ENCODE results near the gene SLC2A4RG.

The SLC2A4RG gene, protein sequence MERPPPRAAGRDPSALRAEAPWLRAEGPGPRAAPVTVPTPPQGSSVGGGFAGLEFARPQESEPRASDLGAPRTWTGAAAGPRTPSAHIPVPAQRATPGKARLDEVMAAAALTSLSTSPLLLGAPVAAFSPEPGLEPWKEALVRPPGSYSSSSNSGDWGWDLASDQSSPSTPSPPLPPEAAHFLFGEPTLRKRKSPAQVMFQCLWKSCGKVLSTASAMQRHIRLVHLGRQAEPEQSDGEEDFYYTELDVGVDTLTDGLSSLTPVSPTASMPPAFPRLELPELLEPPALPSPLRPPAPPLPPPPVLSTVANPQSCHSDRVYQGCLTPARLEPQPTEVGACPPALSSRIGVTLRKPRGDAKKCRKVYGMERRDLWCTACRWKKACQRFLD

DNA sequence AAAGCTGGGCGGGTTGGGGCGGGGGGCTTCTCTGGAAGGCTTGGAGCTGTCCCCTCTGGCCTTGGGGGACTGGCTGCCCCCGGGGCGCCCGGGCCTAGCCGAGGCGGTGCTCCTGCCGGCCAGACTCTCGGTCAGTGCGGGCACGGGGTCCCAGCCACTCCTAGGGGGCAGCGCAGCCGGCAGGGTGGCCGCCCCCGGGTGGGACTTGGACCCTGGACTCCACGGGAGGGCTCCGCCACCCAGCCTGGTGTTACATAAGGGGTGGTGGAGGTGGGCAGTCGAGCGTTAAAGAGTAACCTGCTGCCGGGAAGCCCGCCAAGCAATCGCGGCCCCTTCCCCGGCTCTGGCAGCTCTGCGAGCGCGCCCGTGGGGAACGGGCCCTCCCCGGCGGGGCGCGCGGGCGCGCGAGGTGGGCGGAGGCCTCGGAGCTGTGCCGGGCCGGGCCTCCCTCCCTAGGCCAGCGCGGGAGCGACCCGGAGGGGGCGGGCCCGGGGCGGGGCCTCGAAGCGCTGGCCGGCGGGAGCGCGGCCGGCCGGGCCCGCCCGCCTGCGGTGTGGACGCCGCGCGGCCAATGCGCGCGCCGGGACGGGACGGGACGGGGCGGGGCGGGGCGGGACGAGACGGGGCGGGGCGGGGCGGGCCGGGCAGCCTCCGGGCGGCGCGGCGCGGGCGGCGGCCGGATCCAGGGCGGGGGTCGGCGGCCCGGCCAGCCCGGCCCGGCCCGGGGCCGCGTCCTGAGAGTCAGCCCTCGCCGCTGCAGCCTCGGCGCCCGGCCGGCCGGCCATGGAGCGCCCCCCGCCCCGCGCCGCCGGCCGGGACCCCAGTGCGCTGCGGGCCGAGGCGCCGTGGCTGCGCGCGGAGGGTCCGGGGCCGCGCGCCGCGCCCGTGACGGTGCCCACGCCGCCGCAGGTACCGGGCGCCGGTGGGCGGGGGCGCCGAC, at the start of gene SLC2A4RG:
SLC2A4RG (plus strand) TSS at position 647 of the 940 bp plus-strand sequence; CDS start at position 784, 137 bp downstream.
- H3K4me2 ChIP-seq: peak within 1 kb of the TSS; percentile 96 to 100 (median 99)
- H3K27me3 ChIP-seq: peaks cover 0 to 27% (median 0%) of the 10 kb centered on the region in 11 experiments; a peak in 7 of 22 replicates
- peaks cover 54 to 74% (median 66%) of the 10 kb centered on the region in 10 experiments for H3K4me1 ChIP-seq
- H3K9me3 ChIP-seq (replicated peaks in 1 of 11): no peaks in the 10 kb centered on the region
- no peak for TF ChIP-seq Cebpa-rat (IDR thresholded peaks at IDR 0.05)
- H3K4me3 ChIP-seq: peak within 1 kb of the TSS; percentile 67 to 85 (median 74)
- H3K36me3 ChIP-seq: peaks cover 19 to 42% (median 31%) of the 10 kb centered on the region in 11 experiments
- peaks cover 39 to 67% (median 51%) of the 10 kb centered on the region in 11 experiments for H4K20me1 ChIP-seq
- peak within 1 kb of the TSS in 10 of 11 experiments; percentile 57 to 85 (median 80); a peak in 20 of 22 replicates for H3K27ac ChIP-seq
- peak within 1 kb of the TSS; percentile 71 to 90 (median 81) for H3K9ac ChIP-seq

DNA sequence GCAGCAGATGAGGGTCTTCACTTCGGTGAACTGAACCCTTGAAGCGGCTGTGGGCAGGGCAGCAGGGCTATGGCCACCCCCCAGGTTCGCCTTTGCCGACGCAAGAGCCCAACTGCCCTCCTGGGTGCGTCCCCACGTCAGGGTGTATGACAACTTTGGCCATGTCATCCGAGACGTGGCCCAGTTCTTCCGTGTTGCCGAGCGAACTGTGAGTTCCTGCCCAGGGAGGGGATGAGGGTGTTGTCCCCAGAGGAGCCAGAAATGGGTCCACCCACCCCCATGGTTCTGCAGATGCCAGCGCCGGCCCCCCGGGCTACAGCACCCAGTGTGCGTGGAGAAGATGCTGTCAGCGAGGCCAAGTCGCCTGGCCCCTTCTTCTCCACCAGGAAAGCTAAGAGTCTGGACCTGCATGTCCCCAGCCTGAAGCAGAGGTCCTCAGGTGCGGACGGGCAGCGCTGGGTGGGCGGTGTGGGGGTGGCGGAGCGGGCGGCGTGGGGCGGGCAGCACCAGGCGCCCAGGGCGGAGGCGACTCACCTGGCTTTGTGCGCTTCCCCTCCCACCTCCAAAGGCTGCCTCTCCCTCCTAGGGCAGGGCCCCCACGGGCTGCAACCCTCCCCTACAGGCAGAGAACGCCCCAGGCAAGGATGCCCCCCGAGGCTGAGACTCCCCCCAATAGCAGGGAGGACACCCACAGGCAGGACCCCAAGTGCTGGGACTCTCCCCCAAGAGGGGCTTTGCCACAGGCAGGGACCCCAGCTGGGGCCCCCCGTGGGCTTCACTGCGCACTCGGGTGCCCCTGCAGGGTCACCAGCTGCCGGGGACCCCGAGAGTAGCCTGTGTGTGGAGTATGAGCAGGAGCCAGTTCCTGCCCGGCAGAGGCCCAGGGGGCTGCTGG, 49.3 kb upstream of the SLC2A4RG start:
- H3K9ac ChIP-seq: 0 out of 22 replicates have a peak overlapping the region, but pooled peaks of 2 of the 11 experiments have one; percentile 3 to 46

DNA sequence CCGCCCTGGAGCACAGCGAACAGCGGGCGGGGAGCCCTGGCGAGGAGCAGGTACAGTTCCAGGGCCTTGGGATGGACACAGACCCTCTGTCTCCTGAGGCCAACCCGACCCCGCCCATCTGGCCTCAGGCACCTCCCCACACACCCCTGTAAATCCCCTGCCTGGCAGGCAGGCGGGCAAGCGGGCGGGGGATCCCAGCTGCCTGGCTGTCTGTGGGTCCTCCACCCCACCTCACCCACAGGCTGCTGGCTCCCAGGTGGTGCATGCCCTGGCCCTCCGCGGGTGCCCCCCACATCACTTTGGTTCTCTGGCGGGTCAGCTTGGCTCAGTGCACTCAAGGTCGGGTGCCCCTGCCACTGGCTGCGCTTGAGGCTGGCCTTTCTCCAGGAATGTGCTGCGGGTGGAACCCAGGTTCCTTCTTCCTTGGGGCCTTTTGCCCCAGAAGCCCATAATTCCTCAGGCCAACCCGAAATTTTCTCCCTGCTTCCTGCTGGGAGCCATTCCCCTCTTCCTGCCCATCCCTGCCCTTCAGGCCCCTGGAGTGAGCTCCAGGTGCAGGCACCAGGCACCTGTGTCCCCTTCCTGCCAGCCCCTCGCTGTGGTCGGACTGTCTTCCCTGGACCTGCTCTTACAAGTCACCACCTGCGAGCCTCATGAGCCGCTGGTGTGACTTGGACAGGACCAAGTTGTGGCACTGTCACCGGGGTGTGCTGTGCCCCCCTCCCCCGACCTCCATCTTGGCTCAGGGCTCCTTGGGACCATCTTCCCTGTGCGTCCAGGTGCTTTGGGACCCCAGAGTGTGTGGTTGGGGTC, 48.5 kb upstream of the SLC2A4RG start:
- Histone ChIP-seq H3K27ac (no peak overlapping the region; a peak in 1 of 22 replicates), H3K36me3 (peaks cover 0 to 23% (median 5%) of the 10 kb centered on the region in 11 experiments; a peak in 9 of 22 replicates), H3K4me2 (peak overlapping the region; percentile 23 to 66 (median 54); a peak in 20 of 22 replicates), H3K9me3 (replicated peaks in 1 of 11) (no peaks in the 10 kb centered on the region), H3K9ac (peak overlapping the region in 4 of 11 experiments; percentile 3 to 50 (median 34); a peak in 6 of 22 replicates), H4K20me1 (peaks cover 0 to 58% (median 27%) of the 10 kb centered on the region in 11 experiments; a peak in 17 of 22 replicates), H3K4me3 (no peak overlapping the region), H3K4me1 (peaks cover 46 to 59% (median 52%) of the 10 kb centered on the region in 10 experiments), H3K27me3 (no peaks in the 10 kb centered on the region)
- no peak for TF ChIP-seq Cebpa-rat (IDR thresholded peaks at IDR 0.05)

More for the DNA sequence above, 49.3 kb upstream of the SLC2A4RG start:
- H4K20me1 ChIP-seq: peaks cover 0 to 52% (median 23%) of the 10 kb centered on the region in 11 experiments; a peak in 17 of 22 replicates
- TF ChIP-seq Cebpa-rat (IDR thresholded peaks at IDR 0.05): no peak
- H3K4me3 ChIP-seq: no peak overlapping the region
- no peaks in the 10 kb centered on the region for H3K27me3 ChIP-seq
- H3K4me2 ChIP-seq: peak overlapping the region in 10 of 11 experiments; percentile 35 to 66 (median 56); a peak in 9 of 22 replicates
- no peak overlapping the region for H3K27ac ChIP-seq
- H3K4me1 ChIP-seq: peaks cover 38 to 61% (median 46%) of the 10 kb centered on the region in 10 experiments
- peaks cover 0 to 16% (median 5%) of the 10 kb centered on the region in 11 experiments; a peak in 9 of 22 replicates for H3K36me3 ChIP-seq
- H3K9me3 ChIP-seq (replicated peaks in 1 of 11): no peaks in the 10 kb centered on the region

DNA sequence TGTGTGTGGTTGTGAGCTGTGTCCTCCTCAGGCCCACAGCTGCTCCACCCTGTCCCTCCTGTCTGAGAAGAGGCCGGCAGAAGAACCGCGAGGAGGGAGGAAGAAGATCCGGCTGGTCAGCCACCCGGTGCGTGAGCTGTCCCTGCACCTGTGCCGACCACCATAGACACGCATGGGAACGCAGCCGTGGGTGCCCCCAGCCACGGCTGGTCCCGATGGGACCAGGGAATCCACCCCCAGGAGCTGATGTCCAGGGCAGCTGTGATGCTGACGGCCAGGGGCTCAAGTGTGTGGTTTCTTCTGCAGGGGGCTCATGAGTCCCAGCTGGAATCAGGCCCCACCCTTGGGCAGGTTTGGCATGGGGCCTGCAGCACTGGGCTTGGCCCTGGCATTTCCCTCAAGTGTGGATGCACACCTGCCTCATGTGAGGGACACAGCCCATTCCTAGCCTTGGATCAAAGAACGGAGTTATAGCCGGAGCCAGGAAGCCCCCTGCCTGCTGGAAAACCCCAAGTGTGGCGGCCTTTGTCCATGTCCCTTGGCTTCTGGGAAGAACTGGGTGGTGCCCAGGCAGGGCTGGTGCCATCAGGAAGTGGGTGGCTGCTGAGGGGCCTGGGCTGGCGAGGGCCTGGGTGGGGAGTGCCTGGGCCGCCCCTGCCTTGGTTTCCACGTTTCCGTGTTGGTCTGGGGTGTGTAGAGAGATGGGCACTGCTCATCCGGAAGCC, 47.7 kb upstream of the SLC2A4RG start:
- H3K36me3 ChIP-seq: peaks cover 0 to 23% (median 5%) of the 10 kb centered on the region in 11 experiments; a peak in 9 of 22 replicates
- no peaks in the 10 kb centered on the region for H3K27me3 ChIP-seq
- H3K4me3 ChIP-seq: no peak overlapping the region
- TF ChIP-seq Cebpa-rat (IDR thresholded peaks at IDR 0.05): no peak
- H3K4me2 ChIP-seq: peak overlapping the region; percentile 23 to 66 (median 54); a peak in 21 of 22 replicates
- H4K20me1 ChIP-seq: peaks cover under 1 to 60% (median 31%) of the 10 kb centered on the region in 11 experiments; a peak in 21 of 22 replicates
- no peak overlapping the region for H3K27ac ChIP-seq
- H3K9me3 ChIP-seq (replicated peaks in 1 of 11): no peaks in the 10 kb centered on the region
- H3K4me1 ChIP-seq: peaks cover 46 to 59% (median 52%) of the 10 kb centered on the region in 10 experiments
- peak overlapping the region in 4 of 11 experiments; percentile 3 to 50 (median 34); a peak in 4 of 22 replicates for H3K9ac ChIP-seq

DNA sequence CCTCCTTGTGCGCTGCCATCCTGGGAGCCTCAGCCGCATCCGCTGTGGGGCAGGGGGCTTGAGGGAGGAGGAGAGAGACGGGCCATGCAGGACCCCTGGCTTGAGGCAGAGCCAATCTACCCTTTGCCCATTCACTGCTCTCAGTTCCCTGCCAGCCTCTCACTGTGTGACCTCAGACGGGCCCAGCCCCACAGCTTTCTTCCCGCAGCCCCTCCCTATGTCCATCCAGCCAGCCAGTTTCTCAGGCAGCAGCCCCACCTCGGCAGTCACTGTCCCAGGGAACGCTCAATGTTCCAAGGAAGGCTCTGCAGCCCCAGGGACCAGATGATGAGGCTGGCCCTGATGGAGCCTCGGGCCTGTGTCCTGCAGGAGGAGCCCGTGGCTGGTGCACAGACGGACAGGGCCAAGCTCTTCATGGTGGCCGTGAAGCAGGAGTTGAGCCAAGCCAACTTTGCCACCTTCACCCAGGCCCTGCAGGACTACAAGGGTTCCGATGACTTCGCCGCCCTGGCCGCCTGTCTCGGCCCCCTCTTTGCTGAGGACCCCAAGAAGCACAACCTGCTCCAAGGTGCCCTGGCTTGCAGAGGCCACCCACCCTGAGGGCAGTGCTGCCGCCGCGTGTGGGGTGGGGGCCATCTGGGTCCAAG, 47.0 kb upstream of the SLC2A4RG start:
- Histone ChIP-seq H3K27ac (no peak overlapping the region), H3K36me3 (peaks cover 0 to 23% (median 5%) of the 10 kb centered on the region in 11 experiments; a peak in 9 of 22 replicates), H3K4me2 (peak overlapping the region in 9 of 11 experiments; percentile 23 to 66 (median 58); a peak in 13 of 22 replicates), H3K9ac (no peak overlapping the region; a peak in 1 of 22 replicates), H3K4me1 (peaks cover 46 to 59% (median 52%) of the 10 kb centered on the region in 10 experiments), H3K27me3 (no peaks in the 10 kb centered on the region), H3K9me3 (replicated peaks in 1 of 11) (no peaks in the 10 kb centered on the region), H4K20me1 (peaks cover 7 to 67% (median 38%) of the 10 kb centered on the region in 11 experiments; a peak in 21 of 22 replicates), H3K4me3 (no peak overlapping the region)
- no peak for TF ChIP-seq Cebpa-rat (IDR thresholded peaks at IDR 0.05)

DNA sequence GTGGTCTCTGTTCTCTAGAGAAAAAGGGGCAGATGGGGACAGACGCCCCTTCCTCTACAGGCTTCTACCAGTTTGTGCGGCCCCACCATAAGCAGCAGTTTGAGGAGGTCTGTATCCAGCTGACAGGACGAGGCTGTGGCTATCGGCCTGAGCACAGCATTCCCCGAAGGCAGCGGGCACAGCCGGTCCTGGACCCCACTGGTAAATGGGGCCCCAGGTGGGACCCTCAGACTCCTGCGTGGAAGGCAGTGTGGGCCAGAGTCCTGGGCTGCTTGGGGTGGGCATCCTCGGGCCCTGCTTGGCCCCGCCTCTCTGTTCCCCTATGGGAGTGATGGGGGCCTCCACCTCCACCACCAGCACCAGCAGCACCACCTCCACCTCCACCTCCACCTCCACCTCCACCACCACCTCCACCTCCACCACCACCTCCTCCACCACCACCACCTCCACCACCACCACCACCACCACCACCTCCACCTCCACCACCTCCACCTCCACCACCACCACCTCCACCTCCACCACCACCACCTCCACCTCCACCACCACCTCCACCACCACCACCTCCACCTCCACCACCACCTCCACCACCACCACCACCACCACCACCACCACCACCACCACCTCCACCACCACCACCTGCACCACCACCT, 46.4 kb upstream of the SLC2A4RG start:
- no peak for TF ChIP-seq Cebpa-rat (IDR thresholded peaks at IDR 0.05)
- peaks cover 13 to 73% (median 45%) of the 10 kb centered on the region in 11 experiments for H4K20me1 ChIP-seq
- H3K36me3 ChIP-seq: peaks cover 0 to 23% (median 5%) of the 10 kb centered on the region in 11 experiments; a peak in 9 of 22 replicates
- no peak overlapping the region for H3K4me2 ChIP-seq
- no peak overlapping the region for H3K9ac ChIP-seq
- no peaks in the 10 kb centered on the region for H3K27me3 ChIP-seq
- peaks cover 47 to 59% (median 54%) of the 10 kb centered on the region in 10 experiments for H3K4me1 ChIP-seq
- H3K27ac ChIP-seq: no peak overlapping the region
- H3K9me3 ChIP-seq (replicated peaks in 1 of 11): no peaks in the 10 kb centered on the region
- no peak overlapping the region for H3K4me3 ChIP-seq
